GM23248 (cell line): ENCODE data around the gene ZNF705A. TPM values are rescaled to one million over a fixed set of nuclear protein-coding genes. Genes with fewer than 3 reads are reported as not detected.
"Not testable (repeated sequence)": the region's sequence is repeated elsewhere in the genome, so short reads cannot be mapped to it uniquely, and the experiment has no call there.

ENCODE experiments used
- DNase-seq: peaks from one replicate; pipeline ENCODE4 v3.0.0-alpha.2; 2015
- H2AFZ ChIP-seq: fragments of 200-600 bp; sonication (generic); 2 replicates; pipeline ENCODE4 v1.6.1; 2016; ENCODE audit warnings: antibody characterized with exemption
- H3F3A ChIP-seq: fragments of 200-600 bp; sonication (generic); 2 replicates; pipeline ENCODE4 v1.6.1; 2016; ENCODE audit warnings: mild to moderate bottlenecking, antibody characterized with exemption, mixed run types; ENCODE audit not compliant: insufficient read depth
- H3K27ac ChIP-seq: fragments of 200-600 bp; sonication (generic); 2 replicates; pipeline ENCODE4 v1.5.1; 2016; ENCODE audit warnings: mild to moderate bottlenecking
- H3K27me3 ChIP-seq: fragments of 200-600 bp; sonication (generic); replicated peaks from 2 replicates; pipeline ENCODE4 v1.6.1; 2016; ENCODE audit warnings: mild to moderate bottlenecking; ENCODE audit not compliant: insufficient read depth
- H3K36me3 ChIP-seq: fragments of 200-600 bp; sonication (generic); 2 replicates; pipeline ENCODE4 v1.6.1; 2016; ENCODE audit warnings: low read depth, mild to moderate bottlenecking
- H3K4me1 ChIP-seq: fragments of 200-600 bp; sonication (generic); 2 replicates; pipeline ENCODE4 v1.6.1; 2016; ENCODE audit warnings: mild to moderate bottlenecking; ENCODE audit not compliant: insufficient read depth
- H3K4me2 ChIP-seq: fragments of 200-600 bp; sonication (generic); one replicate; pipeline ENCODE4 v1.6.1; 2016; ENCODE audit warnings: mild to moderate bottlenecking; ENCODE audit not compliant: unreplicated experiment
- H3K4me3 ChIP-seq: fragments of 200-600 bp; sonication (generic); 2 replicates; pipeline ENCODE4 v1.5.1; 2016; ENCODE audit warnings: mild to moderate bottlenecking
- H3K79me2 ChIP-seq: fragments of 200-600 bp; sonication (generic); 2 replicates; pipeline ENCODE4 v1.6.1; 2016; ENCODE audit warnings: mild to moderate bottlenecking; ENCODE audit not compliant: insufficient read depth
- H3K9ac ChIP-seq: fragments of 200-600 bp; sonication (generic); 2 replicates; pipeline ENCODE4 v1.6.1; 2016; ENCODE audit warnings: mild to moderate bottlenecking
- H3K9me2 ChIP-seq: fragments of 200-600 bp; sonication (generic); 2 replicates; pipeline ENCODE4 v1.6.1; 2016; ENCODE audit warnings: mixed run types, mild to moderate bottlenecking, moderate library complexity; ENCODE audit not compliant: insufficient read depth
- H3K9me3 ChIP-seq: fragments of 200-600 bp; sonication (generic); one replicate; pipeline ENCODE4 v1.6.1; 2017; ENCODE audit warnings: low read depth
- H4K20me1 ChIP-seq: fragments of 200-600 bp; sonication (generic); 2 replicates; pipeline ENCODE4 v1.6.0; 2016; ENCODE audit not compliant: insufficient read depth
- EZH2 ChIP-seq: fragments of 200-600 bp; sonication (generic); IDR thresholded peaks from 2 replicates; pipeline ENCODE4 v1.6.1; 2018; ENCODE audit warnings: antibody characterized with exemption, mild to moderate bottlenecking; ENCODE audit not compliant: insufficient read depth, poor library complexity, severe bottlenecking
- EZH2phosphoT487 ChIP-seq: fragments of 200-600 bp; sonication (generic); IDR thresholded peaks from 2 replicates; pipeline ENCODE4 v1.6.1; 2018; ENCODE audit warnings: antibody characterized with exemption, moderate library complexity, mild to moderate bottlenecking, low read depth; ENCODE audit not compliant: insufficient read depth
- WGBS, 2 experiments: methylation state at CpG; one replicate each; pipeline ENCODE4 v1.1.6; 2015 to 2017; ENCODE audit warnings: low lambda C conversion rate in 2 of 2, low coverage in 1 of 2; ENCODE audit errors: missing lambda C conversion rate in 2 of 2; 5-methylcytosine and 5-hydroxymethylcytosine counted together
- in situ Hi-C: fragments of 300-500 bp; cut with MboI; formaldehyde crosslinking; loops from 2 replicates; pipeline ENCODE4 v1.15.0; 2020
- polyA plus RNA-seq: library from polyadenylated mRNA; unstranded; fragments of >200 nt; fragmentation: Nextera tagmentation; extraction: Ambion mirVana; gene quantifications from 2 replicates; pipeline ENCODE4 v1.2.1, GENCODE V29; 2016
- total RNA-seq: library from RNA; depleted of rRNA; stranded (reverse); fragments of >200 nt; shearing (Covaris generic); gene quantifications from 2 replicates; pipeline ENCODE4 v1.2.3, GENCODE V29; 2014

The ZNF705A gene
- total and polyA plus RNA-seq, 2 experiments from 2014 or later = not detected

DNA sequence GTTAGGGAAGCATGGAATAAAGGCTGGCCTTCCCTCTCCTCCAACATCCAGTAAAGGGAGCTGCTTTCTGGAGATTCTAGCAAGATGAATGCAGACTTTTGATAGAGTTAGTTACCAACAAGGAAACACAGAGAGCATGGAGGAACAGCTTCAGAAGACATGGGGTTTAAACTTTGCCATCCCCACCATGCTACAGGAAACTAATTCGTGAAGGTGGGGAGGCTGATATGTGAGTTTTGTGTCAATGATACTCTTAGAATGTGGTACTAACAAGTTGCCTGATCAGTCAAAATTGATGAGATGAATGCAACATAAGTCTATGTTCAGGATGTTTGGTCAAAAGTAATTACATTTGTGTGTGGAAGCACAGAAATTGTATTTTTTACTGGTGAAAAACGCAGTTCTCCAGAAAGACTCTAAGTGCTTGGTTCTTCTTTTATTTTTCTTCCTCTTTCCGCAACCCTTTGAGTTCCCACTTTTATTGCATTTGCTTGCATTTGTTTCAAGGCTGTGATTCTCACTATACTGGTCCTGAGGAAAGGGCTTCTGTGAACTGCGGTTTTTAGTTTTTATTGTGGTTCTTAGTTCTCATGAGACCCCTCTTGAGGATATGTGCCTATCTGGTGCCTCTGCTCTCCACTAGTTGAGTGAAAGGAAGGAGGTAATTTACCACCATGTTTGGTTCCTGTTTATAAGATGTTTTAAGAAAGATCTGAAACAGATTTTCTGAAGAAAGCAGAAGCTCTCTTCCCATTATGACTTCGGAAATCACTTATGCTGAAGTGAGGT lies 33.5 kb upstream of the ZNF705A start, which contains the start of gene CLEC4A:
Gene CLEC4A (plus strand): TSS at position 494 of the 789 bp plus-strand sequence. CDS start 262 bp downstream, at position 756.
- Histone ChIP-seq H3K79me2 (no peaks in the 10 kb centered on the region), H3K9me3 (no peaks in the 10 kb centered on the region), H3K36me3 (no peaks in the 10 kb centered on the region), H4K20me1 (no peaks in the 10 kb centered on the region), H3K4me3 (no peak within 1 kb of the TSS), H3F3A (no peaks in the 10 kb centered on the region), H3K27ac (no peak within 1 kb of the TSS), H2AFZ (no peak within 1 kb of the TSS), H3K4me1 (no peaks in the 10 kb centered on the region), H3K9me2 (no peaks in the 10 kb centered on the region), H3K9ac (no peak within 1 kb of the TSS), H3K4me2 (no peak within 1 kb of the TSS), H3K27me3 (no peaks in the 10 kb centered on the region)
- TF ChIP-seq EZH2 (no peak), EZH2phosphoT487 (no peak)
- DNase-seq = no peak
- WGBS, 2 experiments = 83 to 85% methylated on average over 5 of the region's 5 CpGs
- in situ Hi-C loops = no loop called here

DNA sequence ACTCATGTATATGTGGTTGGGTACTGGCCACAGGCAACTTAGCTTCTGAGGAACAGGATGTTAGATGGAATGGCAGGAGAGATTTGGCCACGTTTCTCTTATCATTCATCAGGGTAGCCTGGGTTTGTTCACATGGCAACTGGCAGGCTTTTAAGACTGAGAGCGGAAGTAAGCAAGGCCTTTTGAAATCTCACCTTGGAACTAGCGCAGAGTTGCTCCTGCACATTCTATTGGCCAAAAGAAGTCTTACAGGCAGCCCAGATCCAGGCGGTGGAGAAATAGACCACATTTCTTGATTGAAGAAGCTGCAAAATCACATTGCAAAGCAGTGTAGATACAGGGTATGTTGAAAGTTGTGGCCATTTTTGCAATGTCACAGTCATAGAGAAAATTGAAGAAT lies 29.7 kb upstream of the ZNF705A start:
- Histone ChIP-seq H3K36me3 (no peaks in the 10 kb centered on the region), H3K79me2 (no peaks in the 10 kb centered on the region), H3K9me2 (no peaks in the 10 kb centered on the region), H3K9me3 (no peaks in the 10 kb centered on the region), H3K9ac (no peak overlapping the region), H3K4me3 (no peak overlapping the region), H4K20me1 (no peaks in the 10 kb centered on the region), H3K27ac (no peak overlapping the region), H2AFZ (no peak overlapping the region), H3K4me1 (no peaks in the 10 kb centered on the region), H3K27me3 (no peaks in the 10 kb centered on the region), H3K4me2 (no peak overlapping the region), H3F3A (no peaks in the 10 kb centered on the region)
- in situ Hi-C loops = no loop called here
- 77 to 81% methylated on average over 4 of the region's 4 CpGs for WGBS, 2 experiments
- no peak for DNase-seq
- TF ChIP-seq EZH2phosphoT487 = no peak
- no peak for TF ChIP-seq EZH2

DNA sequence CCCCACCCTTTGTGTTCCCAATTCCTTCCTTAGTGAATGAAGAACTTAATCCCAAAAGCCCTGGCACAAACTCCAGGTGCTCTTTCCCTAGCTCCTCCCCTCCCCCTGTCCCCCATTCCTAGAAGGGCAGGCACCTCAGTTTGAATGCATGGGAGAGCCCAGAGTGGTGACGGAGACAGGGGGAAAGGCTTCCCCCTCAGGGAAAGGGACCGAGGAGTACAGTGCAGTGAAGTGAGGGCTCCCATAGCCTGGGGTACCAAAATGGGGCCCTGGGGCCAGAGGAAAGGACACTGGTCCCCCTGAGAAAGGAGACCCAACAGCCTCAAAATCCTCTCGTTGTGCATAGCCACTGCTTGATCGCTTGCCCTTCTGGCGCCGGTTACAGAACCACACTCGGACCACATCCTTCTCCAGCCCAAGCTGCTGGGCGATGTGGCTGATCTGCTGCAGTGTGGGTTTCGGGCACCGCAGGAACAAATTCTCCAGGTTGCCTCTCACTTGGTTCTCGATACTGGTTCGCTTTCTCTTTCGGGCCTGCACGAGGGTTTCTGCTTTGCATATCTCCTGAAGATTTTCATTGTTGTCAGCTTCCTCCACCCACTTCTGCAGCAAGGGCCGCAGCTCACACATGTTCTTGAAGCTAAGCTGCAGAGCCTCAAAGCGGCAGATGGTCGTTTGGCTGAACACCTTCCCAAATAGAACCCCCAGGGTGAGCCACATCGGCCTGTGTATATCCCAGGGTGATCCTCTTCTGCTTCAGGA lies 23.0 kb upstream of the ZNF705A start:
- not testable (repeated sequence) for H3K36me3 ChIP-seq
- H3F3A ChIP-seq = peaks cover 12% of the 10 kb centered on the region

DNA sequence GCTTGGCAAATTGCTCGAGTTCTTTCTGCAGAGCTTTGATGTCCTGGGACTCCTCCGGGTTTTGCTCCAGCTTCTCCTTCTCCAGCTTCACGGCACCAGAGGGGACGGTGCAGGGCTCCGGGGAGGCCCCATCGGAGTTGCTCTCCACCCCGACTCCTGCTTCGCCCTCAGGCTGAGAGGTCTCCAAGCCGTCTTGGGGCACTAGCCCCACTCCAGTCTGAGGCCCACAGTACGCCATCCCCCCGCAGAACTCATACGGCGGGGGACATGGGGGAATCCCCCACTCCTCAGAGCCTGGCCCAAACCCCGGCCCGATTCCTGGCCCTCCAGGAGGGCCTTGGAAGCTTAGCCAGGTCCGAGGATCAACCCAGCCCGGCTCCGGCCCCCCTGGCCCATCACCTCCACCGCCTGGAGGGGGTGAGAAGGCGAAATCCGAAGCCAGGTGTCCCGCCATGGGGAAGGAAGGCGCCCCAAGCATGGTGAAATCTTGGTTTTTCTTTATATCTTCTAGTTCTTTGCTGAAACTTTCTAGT lies 22.4 kb upstream of the ZNF705A start:
- H3K79me2 ChIP-seq, H3K4me3 ChIP-seq, H3K36me3 ChIP-seq, H3K9me3 ChIP-seq, H3K4me2 ChIP-seq, H2AFZ ChIP-seq, H3K9ac ChIP-seq, H3K27ac ChIP-seq, H4K20me1 ChIP-seq, H3K9me2 ChIP-seq, DNase-seq, in situ Hi-C loops, H3K4me1 ChIP-seq, H3K27me3 ChIP-seq: not testable (repeated sequence)
- H3F3A ChIP-seq = peaks cover 12% of the 10 kb centered on the region
- WGBS, 2 experiments = 83 to 89% methylated on average over 19 to 23 of the region's 23 CpGs

More for the DNA sequence above, 23.0 kb upstream of the ZNF705A start:
- H3K4me1 ChIP-seq, DNase-seq, H3K9me3 ChIP-seq, H3K4me3 ChIP-seq, H3K9ac ChIP-seq, H3K27me3 ChIP-seq, H4K20me1 ChIP-seq, H3K9me2 ChIP-seq, H3K79me2 ChIP-seq, in situ Hi-C loops, H3K27ac ChIP-seq, H2AFZ ChIP-seq, H3K4me2 ChIP-seq: not testable (repeated sequence)
- 90% methylated on average over 14 to 16 of the region's 18 CpGs for WGBS, 2 experiments

DNA sequence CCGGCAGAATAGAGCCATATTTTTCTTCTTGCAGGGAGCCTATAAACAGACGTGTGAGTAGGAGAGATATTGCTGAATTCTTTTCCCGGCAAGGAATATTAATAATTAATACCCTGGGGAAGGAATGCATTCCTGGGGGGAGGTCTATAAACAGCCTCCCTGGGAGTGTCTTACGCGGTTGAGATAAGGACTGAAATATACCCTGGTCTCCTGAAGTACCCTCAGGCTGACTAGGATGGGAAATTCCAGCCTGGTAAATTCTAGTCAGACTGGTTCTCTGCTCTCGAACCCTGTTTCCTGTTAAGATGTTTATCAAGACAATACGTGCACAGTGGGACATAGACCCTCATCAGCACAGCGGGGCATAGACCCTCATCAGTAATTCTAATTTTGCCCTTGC lies 15.2 kb upstream of the ZNF705A start:
- H2AFZ ChIP-seq, H3K79me2 ChIP-seq, H3K4me3 ChIP-seq, H3K9me2 ChIP-seq, H3K9ac ChIP-seq, DNase-seq, H3K36me3 ChIP-seq, H3K27ac ChIP-seq, H3K4me1 ChIP-seq, H3K9me3 ChIP-seq, in situ Hi-C loops, H3F3A ChIP-seq, H3K27me3 ChIP-seq, H4K20me1 ChIP-seq, H3K4me2 ChIP-seq: not testable (repeated sequence)
- WGBS, 2 experiments = 75% methylated on average over 8 of the region's 8 CpGs
